Left lung (tissue), 10 donors: ENCODE measurements around the gene ALAS1. TPM values are rescaled to one million over a fixed set of nuclear protein-coding genes. Genes with fewer than 3 reads are reported as not detected.

Experiments used
- ATAC-seq: fragments of 200-7000 bp; cut with Tn5 transposase; one replicate; pipeline ENCODE4 v1.9.1; 2020; ENCODE audit warnings: moderate library complexity
- DNase-seq, 4 donors: peaks; one replicate each; pipeline ENCODE4 v3.0.0-alpha.2; 2013 to 2020
- H3K27ac ChIP-seq, 2 donors: fragments of 200-600 bp; sonication (generic) in 1 of 2; one replicate each; pipeline versions ENCODE4 v1.5.0 to v1.8.0; 2020 to 2021
- H3K27me3 ChIP-seq, 2 donors: fragments of 200-600 bp; sonication (generic) in 1 of 2; one replicate each; pipeline versions ENCODE4 v1.5.0 to v1.8.0; 2020 to 2021
- H3K36me3 ChIP-seq, 2 donors: fragments of 200-600 bp; sonication (generic) in 1 of 2; one replicate each; pipeline versions ENCODE4 v1.5.0 to v1.8.0; 2020 to 2021
- H3K4me1 ChIP-seq, 2 donors: fragments of 200-600 bp; one replicate each; pipeline ENCODE4 v1.8.0; 2021
- H3K4me3 ChIP-seq, 2 donors: fragments of 200-600 bp; sonication (generic) in 1 of 2; one replicate each; pipeline versions ENCODE4 v1.5.0 to v1.8.0; 2020 to 2021; ENCODE audit warnings: mild to moderate bottlenecking in 1 of 2
- H3K9me3 ChIP-seq, 2 donors: fragments of 200-600 bp; sonication (generic) in 1 of 2; one replicate each; pipeline versions ENCODE4 v1.5.0 to v1.8.0; 2020 to 2021
- intact Hi-C, 2 donors: fragments of 100-400 bp; cut with DNase I; formaldehyde crosslinking; loops; one replicate each; pipeline versions ENCODE4 v1.11.2 to v1.14.2; 2022
- polyA plus RNA-seq, 6 donors: library from polyadenylated mRNA; unstranded; fragments of 120-200 nt; gene quantifications; one replicate each; pipeline ENCODE4 v1.2.1, GENCODE V29; 2013; ENCODE audit not compliant: insufficient read length in 6 of 6
- total RNA-seq, 2 donors: library from RNA; stranded (reverse); fragmentation: NEBNext Ultra II Directional; extraction: Animal tissue kit (Norgen Biotek cat#: 25700); gene quantifications; one replicate each; pipeline ENCODE4 v1.2.1, GENCODE V29; 2021
- TF ChIP-seq, protein P1 (sequence below), 2 donors: fragments of 200-600 bp; sonication (generic) in 1 of 2; IDR thresholded peaks; one replicate each; pipeline versions ENCODE4 v1.5.0 to v1.8.0; 2021; ENCODE audit warnings: antibody characterized with exemption in 2 of 2
- donor health status: DM: no; HTN: yes; CAD: no.
- donor health status: DM: no; HTN: no; CAD: no.

ALAS1 gene
- total and polyA plus RNA-seq, 8 donors = 31.6 to 70.1 (median 44.2) TPM

DNA sequence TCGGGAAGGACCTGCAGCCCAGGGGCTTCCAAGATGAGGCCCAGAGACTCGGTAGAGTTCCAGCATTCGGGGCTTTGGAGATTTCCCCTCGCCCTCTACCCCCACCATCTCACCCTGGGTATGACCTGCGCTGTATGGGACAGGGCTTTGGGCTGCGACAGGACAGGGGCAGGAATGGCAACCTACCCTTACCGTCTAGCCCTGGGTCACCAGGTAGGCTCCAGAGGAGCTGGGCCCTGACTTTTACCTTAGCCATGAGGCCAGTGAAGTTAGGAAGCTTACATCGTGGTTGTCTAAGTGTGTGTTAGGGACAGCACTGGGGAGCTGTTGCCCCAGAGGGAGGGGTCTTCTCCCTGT lies 48.3 kb downstream of the ALAS1 start:
- Histone ChIP-seq H3K4me3 (peak overlapping the region; percentile 58 to 66), H3K36me3 (peaks cover 0 to 36% of the 10 kb centered on the region in 2 donors), H3K27ac (peak overlapping the region; percentile 81 to 95), H3K9me3 (no peaks in the 10 kb centered on the region), H3K27me3 (no peaks in the 10 kb centered on the region), H3K4me1 (peaks cover 5 to 63% of the 10 kb centered on the region in 2 donors)
- intact Hi-C loops = no loop called here
- DNase-seq = no peak
- no peak for ATAC-seq
- TF ChIP-seq, protein P1, sequence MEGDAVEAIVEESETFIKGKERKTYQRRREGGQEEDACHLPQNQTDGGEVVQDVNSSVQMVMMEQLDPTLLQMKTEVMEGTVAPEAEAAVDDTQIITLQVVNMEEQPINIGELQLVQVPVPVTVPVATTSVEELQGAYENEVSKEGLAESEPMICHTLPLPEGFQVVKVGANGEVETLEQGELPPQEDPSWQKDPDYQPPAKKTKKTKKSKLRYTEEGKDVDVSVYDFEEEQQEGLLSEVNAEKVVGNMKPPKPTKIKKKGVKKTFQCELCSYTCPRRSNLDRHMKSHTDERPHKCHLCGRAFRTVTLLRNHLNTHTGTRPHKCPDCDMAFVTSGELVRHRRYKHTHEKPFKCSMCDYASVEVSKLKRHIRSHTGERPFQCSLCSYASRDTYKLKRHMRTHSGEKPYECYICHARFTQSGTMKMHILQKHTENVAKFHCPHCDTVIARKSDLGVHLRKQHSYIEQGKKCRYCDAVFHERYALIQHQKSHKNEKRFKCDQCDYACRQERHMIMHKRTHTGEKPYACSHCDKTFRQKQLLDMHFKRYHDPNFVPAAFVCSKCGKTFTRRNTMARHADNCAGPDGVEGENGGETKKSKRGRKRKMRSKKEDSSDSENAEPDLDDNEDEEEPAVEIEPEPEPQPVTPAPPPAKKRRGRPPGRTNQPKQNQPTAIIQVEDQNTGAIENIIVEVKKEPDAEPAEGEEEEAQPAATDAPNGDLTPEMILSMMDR (IDR thresholded peaks at IDR 0.05) = no peak

DNA sequence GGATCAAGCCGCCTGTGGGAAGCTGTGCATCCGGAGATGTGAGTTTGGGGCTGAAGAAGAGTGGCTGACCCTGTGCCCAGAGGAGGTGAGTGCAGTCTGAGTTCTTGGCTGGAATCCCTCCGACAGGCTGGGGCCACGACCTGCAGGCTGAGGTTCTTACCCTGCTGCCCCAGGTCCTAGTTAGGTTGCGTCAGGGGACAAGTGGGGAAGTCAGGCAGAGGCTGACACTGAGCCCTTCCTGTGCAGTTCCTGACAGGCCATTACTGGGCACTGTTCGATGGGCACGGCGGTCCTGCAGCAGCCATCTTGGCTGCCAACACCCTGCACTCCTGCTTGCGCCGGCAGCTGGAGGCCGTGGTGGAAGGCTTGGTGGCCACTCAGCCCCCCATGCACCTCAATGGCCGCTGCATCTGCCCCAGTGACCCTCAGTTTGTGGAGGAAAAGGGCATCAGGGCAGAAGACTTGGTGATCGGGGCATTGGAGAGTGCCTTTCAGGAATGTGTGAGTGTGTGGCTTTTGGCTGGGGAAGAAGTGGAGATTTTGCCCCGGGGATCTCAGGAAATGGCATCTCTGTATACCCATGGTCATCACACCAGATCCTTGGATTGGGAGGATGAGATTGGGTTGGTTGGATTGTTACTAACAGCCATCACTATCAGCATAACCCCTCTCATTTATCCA lies 48.9 kb downstream of the ALAS1 start:
- peak; percentile 4 for ATAC-seq
- Histone ChIP-seq H3K27me3 (no peaks in the 10 kb centered on the region), H3K4me1 (peaks cover 5 to 63% of the 10 kb centered on the region in 2 donors), H3K27ac (peak overlapping the region; percentile 81 to 95), H3K4me3 (peak overlapping the region; percentile 58 to 66), H3K9me3 (no peaks in the 10 kb centered on the region), H3K36me3 (peaks cover 0 to 42% of the 10 kb centered on the region in 2 donors)
- intact Hi-C loops = no loop called here
- peak in 2 of 4 donors; percentile 61 to 88 for DNase-seq
- TF ChIP-seq, protein P1 (IDR thresholded peaks at IDR 0.05) = no peak

- peaks cover 5 to 65% of the 10 kb centered on the region in 2 donors for H3K4me1 ChIP-seq
- intact Hi-C loops = no loop called here
- DNase-seq = no peak
- H3K27me3 ChIP-seq = no peaks in the 10 kb centered on the region
- no peak for ATAC-seq
- TF ChIP-seq, protein P1 (IDR thresholded peaks at IDR 0.05) = no peak
- H3K27ac ChIP-seq = peak overlapping the region; percentile 24 to 95
- H3K36me3 ChIP-seq = peaks cover 0 to 48% of the 10 kb centered on the region in 2 donors
- H3K9me3 ChIP-seq = no peaks in the 10 kb centered on the region
- peak overlapping the region in 1 of 2 donors; percentile 66 for H3K4me3 ChIP-seq
These were observed 49.6 kb downstream of the ALAS1 start for GRCh38 chr3:52247409-52248164.

GRCh38 chr3:52248165-52248541 lies 50.2 kb downstream of the ALAS1 start:
- DNase-seq (no peak), ATAC-seq (no peak)
- intact Hi-C loops = no loop called here
- H3K27ac ChIP-seq = peak overlapping the region in 1 of 2 donors; percentile 95
- H3K36me3 ChIP-seq = peaks cover 0 to 53% of the 10 kb centered on the region in 2 donors
- no peak overlapping the region for H3K4me3 ChIP-seq
- TF ChIP-seq, protein P1 (IDR thresholded peaks at IDR 0.05) = no peak
- H3K27me3 ChIP-seq = no peaks in the 10 kb centered on the region
- no peaks in the 10 kb centered on the region for H3K9me3 ChIP-seq
- peaks cover 5 to 70% of the 10 kb centered on the region in 2 donors for H3K4me1 ChIP-seq
